ENCODE measurements around the gene CNTNAP1. TPM values are rescaled to one million over a fixed set of nuclear protein-coding genes. Genes with fewer than 3 reads are reported as not detected.
"Not testable (repeated sequence)": the region's sequence is repeated elsewhere in the genome, so short reads cannot be mapped to it uniquely, and the experiment has no call there.

CNTNAP1 gene
- total RNA-seq, 2 experiments from 2014 or later = 0.61 to 1.9 TPM

GRCh38 chr17:42699415-42699740, 17.0 kb downstream of the CNTNAP1 start:
- Mint-ChIP-seq H3K27ac (no peak overlapping the region), H3K36me3 (peaks cover 24% of the 10 kb centered on the region), H3K9me3 (ENCODE audit: low read depth) (no peaks in the 10 kb centered on the region), H3K4me3 (no peak overlapping the region), H3K27me3 (no peaks in the 10 kb centered on the region), H3K4me1 (peaks cover 7% of the 10 kb centered on the region)
- DNase-seq (no peak), ATAC-seq (no peak)
- CTCF ChIA-PET = interaction anchor here (1.6 kb wide), 1 partner anchor 18 kb away, joined by 4 read pairs; no protein-coding TSS in a partner anchor

- CTCF ChIA-PET = no interaction called here
- ATAC-seq (no peak), DNase-seq (no peak)
- Mint-ChIP-seq H3K36me3 (peaks cover 33% of the 10 kb centered on the region), H3K4me3 (no peak overlapping the region), H3K4me1 (peaks cover 18% of the 10 kb centered on the region), H3K27ac (no peak overlapping the region), H3K27me3 (no peaks in the 10 kb centered on the region), H3K9me3 (ENCODE audit: low read depth) (no peaks in the 10 kb centered on the region)
Measured at GRCh38 chr17:42700586-42701289, 18.4 kb downstream of the CNTNAP1 start.

- H3K4me3 Mint-ChIP-seq = no peak overlapping the region
- H3K27ac Mint-ChIP-seq = no peak overlapping the region
- CTCF ChIA-PET = interaction anchor here (1.2 kb wide), 1 partner anchor 125 kb away, joined by 3 read pairs; the partner anchor contains the start of gene PSMC3IP
- no peaks in the 10 kb centered on the region for H3K9me3 Mint-ChIP-seq (ENCODE audit: low read depth)
- DNase-seq (no peak), ATAC-seq (no peak)
- peaks cover 42% of the 10 kb centered on the region for H3K36me3 Mint-ChIP-seq
- no peaks in the 10 kb centered on the region for H3K27me3 Mint-ChIP-seq
- H3K4me1 Mint-ChIP-seq = peaks cover 30% of the 10 kb centered on the region
Measured at GRCh38 chr17:42702446-42702845, 20.1 kb downstream of the CNTNAP1 start.

GRCh38 chr17:42704490-42704836, 22.1 kb downstream of the CNTNAP1 start:
- peak; percentile 38 for ATAC-seq
- H3K27ac Mint-ChIP-seq = peak overlapping the region; percentile 29
- no peaks in the 10 kb centered on the region for H3K9me3 Mint-ChIP-seq (ENCODE audit: low read depth)
- H3K27me3 Mint-ChIP-seq = peaks cover 3% of the 10 kb centered on the region
- no peak for DNase-seq
- H3K4me3 Mint-ChIP-seq = no peak overlapping the region
- peaks cover 55% of the 10 kb centered on the region for H3K36me3 Mint-ChIP-seq
- peaks cover 37% of the 10 kb centered on the region for H3K4me1 Mint-ChIP-seq
- CTCF ChIA-PET = interaction anchor here (1.0 to 1.3 kb wide), 2 partner anchors 59 to 126 kb away, joined by 3 to 5 read pairs; no protein-coding TSS in a partner anchor

- DNase-seq = peak; percentile 69
Measured at GRCh38 chr17:42704837-42705494, 22.6 kb downstream of the CNTNAP1 start.

GRCh38 chr17:42706732-42707131, 24.4 kb downstream of the CNTNAP1 start:
- CTCF ChIA-PET = interaction anchor here (0.9 to 1.2 kb wide), 4 partner anchors 31 to 128 kb away, joined by 3 to 4 read pairs (median 3); no protein-coding TSS in a partner anchor
- ATAC-seq (no peak), DNase-seq (peak; percentile 61)
- peaks cover 63% of the 10 kb centered on the region for H3K36me3 Mint-ChIP-seq
- H3K4me3 Mint-ChIP-seq = no peak overlapping the region
- H3K9me3 Mint-ChIP-seq (ENCODE audit: low read depth) = no peaks in the 10 kb centered on the region
- H3K4me1 Mint-ChIP-seq = peaks cover 37% of the 10 kb centered on the region
- peaks cover 3% of the 10 kb centered on the region for H3K27me3 Mint-ChIP-seq
- no peak overlapping the region for H3K27ac Mint-ChIP-seq

More at GRCh38 chr17:42704837-42705494, 22.6 kb downstream of the CNTNAP1 start:
- Mint-ChIP-seq H3K4me1 (peaks cover 37% of the 10 kb centered on the region), H3K4me3 (no peak overlapping the region), H3K27me3 (peaks cover 3% of the 10 kb centered on the region), H3K9me3 (ENCODE audit: low read depth) (no peaks in the 10 kb centered on the region), H3K36me3 (peaks cover 57% of the 10 kb centered on the region), H3K27ac (peak overlapping the region; percentile 29)
- CTCF ChIA-PET = interaction anchor here (1.0 to 1.3 kb wide), 2 partner anchors 59 to 127 kb away, joined by 3 to 5 read pairs; no protein-coding TSS in a partner anchor
- ATAC-seq = peak; percentile 79

- Mint-ChIP-seq H3K27me3 (peaks cover 3% of the 10 kb centered on the region), H3K36me3 (peaks cover 61% of the 10 kb centered on the region), H3K27ac (no peak overlapping the region), H3K9me3 (ENCODE audit: low read depth) (no peaks in the 10 kb centered on the region), H3K4me1 (peaks cover 37% of the 10 kb centered on the region), H3K4me3 (no peak overlapping the region)
- CTCF ChIA-PET = interaction anchor here (1.2 kb wide), 2 partner anchors 55 to 130 kb away, joined by 4 to 6 read pairs; no protein-coding TSS in a partner anchor
- ATAC-seq (no peak), DNase-seq (no peak)
Measured at GRCh38 chr17:42708588-42708987, 26.3 kb downstream of the CNTNAP1 start.

- CTCF ChIA-PET = interaction anchor here (1.3 kb wide), 1 partner anchor 54 kb away, joined by 4 read pairs; no protein-coding TSS in a partner anchor
- H3K27me3 Mint-ChIP-seq = peaks cover 3% of the 10 kb centered on the region
- peaks cover 57% of the 10 kb centered on the region for H3K36me3 Mint-ChIP-seq
- no peak overlapping the region for H3K4me3 Mint-ChIP-seq
- ATAC-seq (no peak), DNase-seq (no peak)
- no peaks in the 10 kb centered on the region for H3K9me3 Mint-ChIP-seq (ENCODE audit: low read depth)
- no peak overlapping the region for H3K27ac Mint-ChIP-seq
- H3K4me1 Mint-ChIP-seq = peaks cover 28% of the 10 kb centered on the region
Measured at GRCh38 chr17:42709561-42709960, 27.2 kb downstream of the CNTNAP1 start.

GRCh38 chr17:42720996-42721583, 38.8 kb downstream of the CNTNAP1 start:
- peaks cover 41% of the 10 kb centered on the region for H3K36me3 Mint-ChIP-seq
- CTCF ChIA-PET = interaction anchor here (1.0 to 3.0 kb wide), 3 partner anchors 43 to 143 kb away, joined by 3 to 20 read pairs (median 15); partner anchors contain the start of gene PSMC3IP
- ATAC-seq = peak; percentile 71

GRCh38 chr17:42723636-42724035, 41.3 kb downstream of the CNTNAP1 start:
- CTCF ChIA-PET = interaction anchor here (1.2 kb wide), 1 partner anchor 31 kb away, joined by 3 read pairs; no protein-coding TSS in a partner anchor
- H3K27me3 Mint-ChIP-seq = no peaks in the 10 kb centered on the region
- peaks cover 2% of the 10 kb centered on the region for H3K4me1 Mint-ChIP-seq
- DNase-seq (no peak), ATAC-seq (no peak)
- no peaks in the 10 kb centered on the region for H3K9me3 Mint-ChIP-seq (ENCODE audit: low read depth)
- H3K27ac Mint-ChIP-seq = no peak overlapping the region
- no peak overlapping the region for H3K4me3 Mint-ChIP-seq
- peaks cover 27% of the 10 kb centered on the region for H3K36me3 Mint-ChIP-seq

More at GRCh38 chr17:42720996-42721583, 38.8 kb downstream of the CNTNAP1 start:
- no peak for DNase-seq
- H3K9me3 Mint-ChIP-seq (ENCODE audit: low read depth) = no peaks in the 10 kb centered on the region
- H3K4me3 Mint-ChIP-seq = no peak overlapping the region
- H3K4me1 Mint-ChIP-seq = peaks cover 2% of the 10 kb centered on the region
- H3K27me3 Mint-ChIP-seq = no peaks in the 10 kb centered on the region
- no peak overlapping the region for H3K27ac Mint-ChIP-seq

- no peaks in the 10 kb centered on the region for H3K9me3 Mint-ChIP-seq (ENCODE audit: low read depth)
- CTCF ChIA-PET = interaction anchor here (0.7 to 2.5 kb wide), 3 partner anchors 14 to 48 kb away, joined by 3 to 5 read pairs (median 3); partner anchors contain the start of gene VPS25
- ATAC-seq (no peak), DNase-seq (no peak)
- no peak overlapping the region for H3K27ac Mint-ChIP-seq
- no peaks in the 10 kb centered on the region for H3K27me3 Mint-ChIP-seq
- H3K4me1 Mint-ChIP-seq = peaks cover 2% of the 10 kb centered on the region
- H3K4me3 Mint-ChIP-seq = no peak overlapping the region
- peaks cover 24% of the 10 kb centered on the region for H3K36me3 Mint-ChIP-seq
Measured at GRCh38 chr17:42725143-42725542, 42.8 kb downstream of the CNTNAP1 start.

- Mint-ChIP-seq H3K9me3 (ENCODE audit: low read depth) (no peaks in the 10 kb centered on the region), H3K36me3 (no peaks in the 10 kb centered on the region), H3K27me3 (peaks cover 6% of the 10 kb centered on the region), H3K27ac (no peak overlapping the region), H3K4me1 (peaks cover 20% of the 10 kb centered on the region), H3K4me3 (no peak overlapping the region)
- DNase-seq (no peak), ATAC-seq (no peak)
- CTCF ChIA-PET = no interaction called here
Measured at GRCh38 chr17:42740699-42741098, 58.4 kb downstream of the CNTNAP1 start.

GRCh38 chr17:42742916-42743315, 60.6 kb downstream of the CNTNAP1 start:
- H3K27me3 Mint-ChIP-seq = peaks cover 21% of the 10 kb centered on the region
- DNase-seq; H3K4me3 Mint-ChIP-seq; ATAC-seq; H3K36me3 Mint-ChIP-seq; H3K9me3 Mint-ChIP-seq (ENCODE audit: low read depth); H3K27ac Mint-ChIP-seq: not testable (repeated sequence)
- peaks cover 20% of the 10 kb centered on the region for H3K4me1 Mint-ChIP-seq
- CTCF ChIA-PET = interaction anchor here (1.4 to 1.9 kb wide), 3 partner anchors 21 to 165 kb away, joined by 4 to 8 read pairs (median 7); partner anchors contain the start of gene PSMC3IP

Measured in activated CD8-positive, alpha-beta memory T cell treated with anti-CD3 and anti-CD28 coated beads, Interleukin-2, amount 10 ng/mL, durations not matched to agents 7 days and 5 days (primary cell).